Activated naive CD4-positive, alpha-beta T cell treated with anti-CD3 and anti-CD28 coated beads, Interleukin-2, amount 50 U/mL, for 24 hours (primary cell): ENCODE data around the gene PPP1R2B.

Experiments
- H3K27ac Mint-ChIP-seq: one replicate; pipeline ENCODE4 v1.8.0; 2021; ENCODE audit warnings: mild to moderate bottlenecking, mixed read lengths
- H3K27me3 Mint-ChIP-seq: one replicate; pipeline ENCODE4 v1.8.0; 2021; ENCODE audit warnings: mixed read lengths
- H3K36me3 Mint-ChIP-seq: one replicate; pipeline ENCODE4 v1.8.0; 2021; ENCODE audit warnings: mixed read lengths
- H3K4me1 Mint-ChIP-seq: one replicate; pipeline ENCODE4 v1.8.0; 2021; ENCODE audit warnings: mixed read lengths
- H3K4me3 Mint-ChIP-seq: one replicate; pipeline ENCODE4 v1.8.0; 2021; ENCODE audit warnings: mild to moderate bottlenecking, mixed read lengths
- H3K9me3 Mint-ChIP-seq: one replicate; pipeline ENCODE4 v1.8.0; 2021; ENCODE audit warnings: mixed read lengths

The PPP1R2B gene

GRCh38 chr5:156850206-156850751 is at the start of gene PPP1R2B:
TSS of gene PPP1R2B (plus strand) at chr5:156850295. CDS start at chr5:156850563, 268 bp downstream.
- Mint-ChIP-seq H3K4me3 (no peak within 1 kb of the TSS), H3K9me3 (peaks cover 37% of the 10 kb centered on the region), H3K4me1 (no peaks in the 10 kb centered on the region), H3K27me3 (peaks cover 27% of the 10 kb centered on the region), H3K36me3 (peaks cover 24% of the 10 kb centered on the region), H3K27ac (no peak within 1 kb of the TSS)

DNA sequence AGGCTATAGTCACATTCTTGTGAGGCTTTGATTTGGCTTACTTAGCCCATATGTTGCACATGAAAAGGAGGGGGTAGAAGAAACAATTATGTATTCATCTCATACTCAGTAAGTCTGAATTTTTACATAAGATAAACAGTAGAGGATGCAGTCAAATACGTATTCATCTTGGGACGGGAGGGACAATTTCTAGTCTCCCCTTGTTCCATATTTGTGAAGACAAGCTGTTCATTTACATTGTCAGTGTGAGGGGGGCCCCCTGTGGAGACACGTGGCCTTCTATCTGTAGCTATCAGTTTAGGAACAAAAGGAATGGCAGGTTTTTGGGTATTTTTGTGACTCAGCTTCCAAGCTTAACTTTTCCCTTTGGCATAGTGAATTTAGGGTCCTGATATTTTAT is 49.2 kb upstream of the PPP1R2B start:
- no peaks in the 10 kb centered on the region for H3K27me3 Mint-ChIP-seq
- no peak overlapping the region for H3K27ac Mint-ChIP-seq
- H3K9me3 Mint-ChIP-seq = no peaks in the 10 kb centered on the region
- H3K4me3 Mint-ChIP-seq = no peak overlapping the region
- no peaks in the 10 kb centered on the region for H3K4me1 Mint-ChIP-seq
- peaks cover 3% of the 10 kb centered on the region for H3K36me3 Mint-ChIP-seq

GRCh38 chr5:156802501-156802900 is 47.6 kb upstream of the PPP1R2B start:
- Mint-ChIP-seq H3K4me3 (no peak overlapping the region), H3K36me3 (peaks cover 5% of the 10 kb centered on the region), H3K27ac (no peak overlapping the region), H3K4me1 (no peaks in the 10 kb centered on the region), H3K9me3 (peaks cover 6% of the 10 kb centered on the region), H3K27me3 (no peaks in the 10 kb centered on the region)

DNA sequence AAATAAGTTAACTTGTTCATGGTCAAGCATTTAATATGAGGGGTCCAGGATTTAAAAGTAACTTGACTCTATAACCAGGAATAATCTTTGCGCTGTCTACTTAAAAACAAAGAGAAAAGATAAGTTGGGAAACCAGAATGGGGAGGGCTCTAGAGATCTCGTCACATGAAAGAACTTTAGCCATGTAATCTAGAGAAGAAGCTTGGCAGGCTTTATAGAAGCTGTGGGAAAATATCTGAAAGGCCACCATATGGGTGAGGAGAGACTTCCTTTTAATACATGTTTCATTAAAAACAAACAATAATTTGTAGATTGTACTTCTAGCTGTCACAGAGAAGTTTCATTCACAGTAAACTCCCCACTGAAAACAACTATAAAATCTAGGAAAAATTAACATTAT is 46.7 kb upstream of the PPP1R2B start:
- Mint-ChIP-seq H3K36me3 (peaks cover 5% of the 10 kb centered on the region), H3K27me3 (no peaks in the 10 kb centered on the region), H3K9me3 (peaks cover 6% of the 10 kb centered on the region), H3K4me3 (no peak overlapping the region), H3K27ac (no peak overlapping the region), H3K4me1 (no peaks in the 10 kb centered on the region)

- Mint-ChIP-seq H3K36me3 (no peaks in the 10 kb centered on the region), H3K4me3 (no peak overlapping the region), H3K27ac (no peak overlapping the region), H3K9me3 (no peaks in the 10 kb centered on the region), H3K27me3 (no peaks in the 10 kb centered on the region), H3K4me1 (no peaks in the 10 kb centered on the region)
These were observed 37.1 kb upstream of the PPP1R2B start for GRCh38 chr5:156812959-156813358.

DNA sequence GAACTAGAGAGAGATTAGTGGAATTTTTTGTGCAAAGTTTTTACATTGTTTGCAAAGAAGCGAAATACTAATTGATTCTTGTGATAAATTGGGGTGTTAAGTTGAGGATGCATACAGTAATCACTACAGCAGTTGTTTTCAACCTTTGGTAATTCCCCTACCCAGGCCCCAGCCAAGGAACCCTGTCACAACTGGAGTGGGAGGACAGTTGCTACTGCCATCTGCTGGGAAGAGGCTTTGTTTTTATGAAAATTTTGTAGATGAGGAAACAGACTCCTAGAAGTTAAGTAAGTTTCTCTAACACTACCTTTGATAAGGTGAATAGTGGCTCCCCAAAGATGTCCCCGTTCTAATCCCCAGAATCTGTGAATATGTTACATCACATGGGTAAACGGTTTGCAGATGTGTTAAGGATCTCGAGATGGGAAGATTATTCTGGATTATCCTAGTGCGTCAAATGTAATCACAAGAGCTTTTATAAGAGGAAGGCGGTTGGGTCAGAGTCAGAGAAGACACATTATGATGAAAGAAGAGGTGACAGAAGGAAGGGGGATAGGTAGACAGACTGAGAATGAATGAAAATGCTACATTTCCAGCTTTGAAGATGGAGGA is 34.0 kb upstream of the PPP1R2B start:
- Mint-ChIP-seq H3K4me3 (no peak overlapping the region), H3K27ac (no peak overlapping the region), H3K36me3 (no peaks in the 10 kb centered on the region), H3K27me3 (no peaks in the 10 kb centered on the region), H3K4me1 (no peaks in the 10 kb centered on the region), H3K9me3 (no peaks in the 10 kb centered on the region)

DNA sequence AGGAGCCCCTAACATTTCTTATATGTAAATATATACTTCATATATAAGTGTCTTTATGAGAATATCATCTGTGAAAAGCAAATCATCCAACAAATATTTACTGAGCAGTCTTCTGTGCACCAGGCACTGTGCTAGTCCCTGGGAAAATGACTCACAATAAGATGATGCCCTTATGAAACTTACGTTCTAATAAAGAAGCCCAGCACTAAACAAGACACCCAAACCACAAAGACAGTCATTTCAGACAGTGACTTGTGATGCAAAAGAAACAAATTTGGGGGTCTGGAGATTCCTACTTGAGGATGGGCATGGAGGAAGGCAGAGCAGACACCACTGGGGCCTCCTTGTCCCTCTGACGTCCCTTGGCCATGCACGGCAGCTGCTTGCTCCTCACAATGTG is 30.6 kb upstream of the PPP1R2B start:
- H3K27me3 Mint-ChIP-seq = no peaks in the 10 kb centered on the region
- no peak overlapping the region for H3K4me3 Mint-ChIP-seq
- no peaks in the 10 kb centered on the region for H3K4me1 Mint-ChIP-seq
- no peaks in the 10 kb centered on the region for H3K9me3 Mint-ChIP-seq
- H3K27ac Mint-ChIP-seq = no peak overlapping the region
- no peaks in the 10 kb centered on the region for H3K36me3 Mint-ChIP-seq

GRCh38 chr5:156819967-156820581 is 30.0 kb upstream of the PPP1R2B start:
- H3K4me1 Mint-ChIP-seq = no peaks in the 10 kb centered on the region
- H3K9me3 Mint-ChIP-seq = no peaks in the 10 kb centered on the region
- no peaks in the 10 kb centered on the region for H3K27me3 Mint-ChIP-seq
- no peaks in the 10 kb centered on the region for H3K36me3 Mint-ChIP-seq
- H3K27ac Mint-ChIP-seq = no peak overlapping the region
- no peak overlapping the region for H3K4me3 Mint-ChIP-seq

DNA sequence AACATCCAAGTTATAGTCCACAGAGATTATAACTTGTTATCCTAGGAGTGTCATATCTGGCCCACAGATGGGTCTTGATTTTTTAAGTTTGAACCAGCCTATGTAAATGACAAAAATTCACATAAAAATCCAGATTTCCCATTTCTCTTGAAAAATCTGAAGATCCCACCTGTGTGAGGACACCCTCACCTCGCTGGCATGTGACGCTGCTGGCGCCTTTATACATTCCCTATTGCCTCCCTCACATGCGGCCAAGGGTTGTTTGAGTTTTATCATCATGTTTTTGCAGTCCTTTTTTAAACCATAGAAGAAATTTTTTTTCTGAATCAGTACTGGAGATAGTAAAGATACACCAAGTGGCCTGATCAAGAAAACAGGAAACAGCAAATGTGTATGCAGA is 25.9 kb upstream of the PPP1R2B start:
- Mint-ChIP-seq H3K4me1 (no peaks in the 10 kb centered on the region), H3K9me3 (no peaks in the 10 kb centered on the region), H3K4me3 (no peak overlapping the region), H3K27me3 (no peaks in the 10 kb centered on the region), H3K27ac (no peak overlapping the region), H3K36me3 (no peaks in the 10 kb centered on the region)

GRCh38 chr5:156824800-156825199 is 25.3 kb upstream of the PPP1R2B start:
- Mint-ChIP-seq H3K4me1 (no peaks in the 10 kb centered on the region), H3K9me3 (no peaks in the 10 kb centered on the region), H3K36me3 (no peaks in the 10 kb centered on the region), H3K27ac (no peak overlapping the region), H3K27me3 (no peaks in the 10 kb centered on the region), H3K4me3 (no peak overlapping the region)

GRCh38 chr5:156825688-156826087 is 24.4 kb upstream of the PPP1R2B start:
- Mint-ChIP-seq H3K27ac (no peak overlapping the region), H3K4me3 (no peak overlapping the region), H3K27me3 (no peaks in the 10 kb centered on the region), H3K4me1 (no peaks in the 10 kb centered on the region), H3K9me3 (no peaks in the 10 kb centered on the region), H3K36me3 (no peaks in the 10 kb centered on the region)

GRCh38 chr5:156826150-156826549 is 23.9 kb upstream of the PPP1R2B start:
- H3K4me3 Mint-ChIP-seq = no peak overlapping the region
- no peaks in the 10 kb centered on the region for H3K9me3 Mint-ChIP-seq
- no peak overlapping the region for H3K27ac Mint-ChIP-seq
- H3K4me1 Mint-ChIP-seq = no peaks in the 10 kb centered on the region
- H3K27me3 Mint-ChIP-seq = no peaks in the 10 kb centered on the region
- no peaks in the 10 kb centered on the region for H3K36me3 Mint-ChIP-seq

GRCh38 chr5:156834916-156835315 is 15.2 kb upstream of the PPP1R2B start:
- Mint-ChIP-seq H3K9me3 (no peaks in the 10 kb centered on the region), H3K36me3 (no peaks in the 10 kb centered on the region), H3K4me1 (peaks cover 8% of the 10 kb centered on the region), H3K27me3 (no peaks in the 10 kb centered on the region), H3K27ac (no peak overlapping the region), H3K4me3 (no peak overlapping the region)

DNA sequence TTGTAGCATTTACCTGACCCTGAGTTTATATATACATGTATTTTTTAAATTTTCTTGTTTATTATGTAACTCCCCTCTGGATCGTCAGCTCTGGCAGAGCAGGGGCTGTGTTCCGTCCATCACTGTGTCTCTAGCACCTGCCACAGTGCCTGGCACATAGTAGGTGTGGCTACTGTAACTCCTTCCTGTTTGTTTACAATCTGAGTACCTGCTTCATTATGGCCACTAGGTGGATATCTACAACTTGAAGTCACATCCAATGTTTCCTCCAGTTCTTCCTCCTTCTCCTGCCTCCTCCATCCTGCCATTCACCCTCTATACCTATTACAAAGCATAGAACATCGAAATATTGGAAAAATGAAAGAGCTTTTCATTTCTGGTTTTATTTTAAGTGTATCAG is 14.2 kb upstream of the PPP1R2B start:
- Mint-ChIP-seq H3K4me3 (no peak overlapping the region), H3K27ac (no peak overlapping the region), H3K4me1 (peaks cover 8% of the 10 kb centered on the region), H3K27me3 (no peaks in the 10 kb centered on the region), H3K9me3 (no peaks in the 10 kb centered on the region), H3K36me3 (no peaks in the 10 kb centered on the region)

DNA sequence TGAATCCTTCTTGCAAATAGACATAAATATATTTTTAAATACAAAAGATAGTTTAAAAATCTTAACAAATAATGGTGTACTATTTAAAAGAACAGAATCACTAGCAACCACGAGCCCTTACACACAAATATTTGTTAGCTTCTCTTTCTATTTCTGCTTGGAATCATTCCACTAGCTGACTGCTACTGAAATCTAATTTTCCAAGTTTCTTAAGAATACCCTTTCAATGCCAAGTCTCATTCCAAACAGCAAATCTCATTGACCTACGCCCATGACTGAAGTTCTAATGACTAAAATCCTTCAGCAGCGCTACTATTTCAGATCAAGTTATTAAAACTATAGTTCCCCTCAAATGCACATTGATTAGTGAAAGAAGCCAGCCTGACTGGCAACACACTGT is 13.2 kb upstream of the PPP1R2B start:
- no peak overlapping the region for H3K27ac Mint-ChIP-seq

GRCh38 chr5:156838961-156839360 is 11.1 kb upstream of the PPP1R2B start:
- H3K4me1 Mint-ChIP-seq = peaks cover 8% of the 10 kb centered on the region
- no peak overlapping the region for H3K4me3 Mint-ChIP-seq
- no peaks in the 10 kb centered on the region for H3K36me3 Mint-ChIP-seq
- H3K27me3 Mint-ChIP-seq = no peaks in the 10 kb centered on the region
- H3K27ac Mint-ChIP-seq = no peak overlapping the region
- no peaks in the 10 kb centered on the region for H3K9me3 Mint-ChIP-seq

More for the DNA sequence above, 13.2 kb upstream of the PPP1R2B start:
- Mint-ChIP-seq H3K36me3 (no peaks in the 10 kb centered on the region), H3K4me1 (peaks cover 8% of the 10 kb centered on the region), H3K4me3 (no peak overlapping the region), H3K27me3 (no peaks in the 10 kb centered on the region), H3K9me3 (no peaks in the 10 kb centered on the region)

DNA sequence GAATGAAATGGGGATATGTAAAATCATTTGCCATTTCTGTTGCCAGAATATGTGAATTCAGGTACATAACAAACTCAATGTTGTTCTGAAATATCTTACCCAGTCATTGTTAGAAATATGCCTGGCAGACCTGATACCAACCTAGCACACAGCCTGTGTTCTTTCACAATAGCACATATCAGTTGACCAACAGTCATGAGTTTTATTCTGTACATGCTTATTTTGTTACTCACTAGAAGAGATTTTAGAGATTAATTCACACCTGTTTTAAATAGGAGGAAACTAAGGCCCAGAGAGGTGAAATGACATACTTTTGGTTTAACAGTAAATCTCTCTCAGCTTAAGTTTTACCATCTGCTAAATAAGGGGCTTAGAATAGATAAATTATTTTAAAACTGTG is 8.4 kb upstream of the PPP1R2B start:
- no peaks in the 10 kb centered on the region for H3K4me1 Mint-ChIP-seq
- no peak overlapping the region for H3K4me3 Mint-ChIP-seq
- H3K9me3 Mint-ChIP-seq = no peaks in the 10 kb centered on the region
- peaks cover 5% of the 10 kb centered on the region for H3K27me3 Mint-ChIP-seq
- no peaks in the 10 kb centered on the region for H3K36me3 Mint-ChIP-seq
- no peak overlapping the region for H3K27ac Mint-ChIP-seq
